SU-DHL-6 (cell line): Measurements from ENCODE around the gene CGB3.

Experiments
- H2AFZ ChIP-seq: fragments of 200-600 bp; sonication (generic); 2 replicates; pipeline ENCODE4 v1.6.1; 2014; ENCODE audit warnings: low read depth, mild to moderate bottlenecking, moderate library complexity, mixed read lengths, antibody characterized with exemption, low read length; ENCODE audit not compliant: severe bottlenecking
- H3F3A ChIP-seq: fragments of 200-600 bp; shearing (Covaris generic); 2 replicates; pipeline ENCODE4 v1.6.0; 2016; ENCODE audit warnings: antibody characterized with exemption, mild to moderate bottlenecking; ENCODE audit not compliant: insufficient read depth
- H3K27ac ChIP-seq: fragments of 200-600 bp; sonication (generic); 2 replicates; pipeline ENCODE4 v1.5.1; 2016; ENCODE audit warnings: low read depth, mild to moderate bottlenecking, low read length, moderate library complexity, mixed read lengths
- H3K27me3 ChIP-seq: fragments of 200-600 bp; sonication (generic), shearing (Covaris generic); 2 replicates; pipeline ENCODE4 v1.6.0; 2014; ENCODE audit warnings: mild to moderate bottlenecking, low read length
- H3K36me3 ChIP-seq: fragments of 200-600 bp; sonication (generic); 2 replicates; pipeline ENCODE4 v1.6.1; 2014; ENCODE audit warnings: mild to moderate bottlenecking, low read length, mixed read lengths
- H3K4me2 ChIP-seq: fragments of 300-600, 200-600 bp; shearing (Covaris generic), sonication (generic); 2 replicates; pipeline ENCODE4 v1.6.0; 2014; ENCODE audit warnings: low read length, low read depth, mild to moderate bottlenecking; ENCODE audit not compliant: poor library complexity, severe bottlenecking
- H3K4me3 ChIP-seq: fragments of 200-600 bp; sonication (generic); 2 replicates; pipeline ENCODE4 v1.5.1; 2014; ENCODE audit warnings: antibody characterized with exemption, low read length, mild to moderate bottlenecking, mixed read lengths; ENCODE audit not compliant: insufficient read depth, poor library complexity, severe bottlenecking
- H3K79me2 ChIP-seq: fragments of 200-600 bp; sonication (generic); 2 replicates; pipeline ENCODE4 v1.6.1; 2014; ENCODE audit warnings: mild to moderate bottlenecking, low read length, moderate library complexity; ENCODE audit not compliant: insufficient read depth
- H3K9ac ChIP-seq: fragments of 200-600 bp; sonication (generic); 2 replicates; pipeline ENCODE4 v1.7.0; 2014; ENCODE audit warnings: mild to moderate bottlenecking, low read length
- H3K9me2 ChIP-seq: fragments of 200-600 bp; sonication (generic); replicated peaks from 2 replicates; pipeline ENCODE4 v1.6.1; 2014; ENCODE audit warnings: low read length; ENCODE audit not compliant: insufficient read depth
- H3K9me3 ChIP-seq: fragments of 200-600 bp; sonication (generic); 2 replicates; pipeline ENCODE4 v1.6.1; 2014; ENCODE audit warnings: low read length, mixed read lengths; ENCODE audit not compliant: insufficient read depth
- H4K20me1 ChIP-seq: fragments of 200-600 bp; sonication (generic); 2 replicates; pipeline ENCODE4 v1.6.1; 2014; ENCODE audit warnings: low read depth, mild to moderate bottlenecking, antibody characterized with exemption, low read length, moderate library complexity, mixed read lengths
- EZH2phosphoT487 ChIP-seq: fragments of 200-600 bp; sonication (generic), shearing (Covaris generic); conservative IDR thresholded peaks from 2 replicates; pipeline ENCODE4 v1.6.1; 2018; ENCODE audit warnings: mild to moderate bottlenecking, antibody characterized with exemption, low read length, moderate library complexity, mixed read lengths
- TF ChIP-seq, protein P1 (sequence below): fragments of 200-600 bp; sonication (generic); IDR thresholded peaks from one replicate; pipeline ENCODE4 v1.5.1; 2017; ENCODE audit warnings: antibody characterized with exemption, mild to moderate bottlenecking, low read length, moderate library complexity; ENCODE audit not compliant: insufficient read depth, poor library complexity, severe bottlenecking

CGB3 gene

DNA sequence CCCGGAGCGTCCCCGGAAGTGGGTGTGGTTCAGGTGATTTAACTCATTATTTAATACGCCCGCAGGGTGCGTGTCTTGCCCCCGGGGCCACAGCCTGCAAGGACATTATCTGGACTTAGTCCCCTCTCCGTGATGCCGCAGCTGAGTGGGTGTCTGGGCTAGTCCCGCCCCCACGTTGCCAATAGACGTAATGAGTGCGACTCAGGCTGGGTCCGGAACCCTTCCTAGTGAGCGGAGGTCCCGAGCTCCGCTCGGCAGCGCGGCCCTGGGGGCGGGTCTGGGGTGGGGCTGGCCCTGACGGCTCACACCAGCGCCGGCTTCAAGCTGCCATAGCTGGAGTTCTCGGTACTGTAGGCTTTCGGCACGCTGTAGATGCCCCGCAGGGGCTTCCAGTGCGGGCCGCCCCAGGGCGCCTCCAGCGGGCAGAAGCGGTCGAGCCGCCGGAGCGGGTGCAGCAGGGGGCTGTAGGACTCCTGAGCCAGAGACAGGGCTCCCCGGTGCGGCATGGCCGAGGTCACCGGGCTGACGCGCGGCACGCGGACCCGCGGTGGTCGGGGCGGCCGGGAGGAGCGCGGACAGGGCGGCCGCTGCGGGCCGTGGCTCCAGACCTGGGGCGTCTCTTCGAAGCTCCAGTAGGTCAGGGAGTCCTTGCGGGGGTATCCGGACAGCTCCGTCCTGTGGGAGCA is 6.3 kb downstream of the CGB3 start:
- TF ChIP-seq, protein P1, sequence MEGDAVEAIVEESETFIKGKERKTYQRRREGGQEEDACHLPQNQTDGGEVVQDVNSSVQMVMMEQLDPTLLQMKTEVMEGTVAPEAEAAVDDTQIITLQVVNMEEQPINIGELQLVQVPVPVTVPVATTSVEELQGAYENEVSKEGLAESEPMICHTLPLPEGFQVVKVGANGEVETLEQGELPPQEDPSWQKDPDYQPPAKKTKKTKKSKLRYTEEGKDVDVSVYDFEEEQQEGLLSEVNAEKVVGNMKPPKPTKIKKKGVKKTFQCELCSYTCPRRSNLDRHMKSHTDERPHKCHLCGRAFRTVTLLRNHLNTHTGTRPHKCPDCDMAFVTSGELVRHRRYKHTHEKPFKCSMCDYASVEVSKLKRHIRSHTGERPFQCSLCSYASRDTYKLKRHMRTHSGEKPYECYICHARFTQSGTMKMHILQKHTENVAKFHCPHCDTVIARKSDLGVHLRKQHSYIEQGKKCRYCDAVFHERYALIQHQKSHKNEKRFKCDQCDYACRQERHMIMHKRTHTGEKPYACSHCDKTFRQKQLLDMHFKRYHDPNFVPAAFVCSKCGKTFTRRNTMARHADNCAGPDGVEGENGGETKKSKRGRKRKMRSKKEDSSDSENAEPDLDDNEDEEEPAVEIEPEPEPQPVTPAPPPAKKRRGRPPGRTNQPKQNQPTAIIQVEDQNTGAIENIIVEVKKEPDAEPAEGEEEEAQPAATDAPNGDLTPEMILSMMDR, result peak; percentile 33
- TF ChIP-seq EZH2phosphoT487, result no peak
- no peaks in the 10 kb centered on the region for H3K27me3 ChIP-seq
- H3K9me2 ChIP-seq, result no peaks in the 10 kb centered on the region
- no peak overlapping the region for H3K27ac ChIP-seq
- H3F3A ChIP-seq, result no peaks in the 10 kb centered on the region
- H3K9me3 ChIP-seq, result no peaks in the 10 kb centered on the region
- H2AFZ ChIP-seq, result no peak overlapping the region
- H3K79me2 ChIP-seq, result no peaks in the 10 kb centered on the region
- no peak overlapping the region for H3K4me3 ChIP-seq
- peak overlapping the region; percentile 48 for H3K4me2 ChIP-seq
- peak overlapping the region; percentile 32; the same call in 1 of the 2 replicates for H3K9ac ChIP-seq
- H3K36me3 ChIP-seq, result no peaks in the 10 kb centered on the region
- no peaks in the 10 kb centered on the region for H4K20me1 ChIP-seq

DNA sequence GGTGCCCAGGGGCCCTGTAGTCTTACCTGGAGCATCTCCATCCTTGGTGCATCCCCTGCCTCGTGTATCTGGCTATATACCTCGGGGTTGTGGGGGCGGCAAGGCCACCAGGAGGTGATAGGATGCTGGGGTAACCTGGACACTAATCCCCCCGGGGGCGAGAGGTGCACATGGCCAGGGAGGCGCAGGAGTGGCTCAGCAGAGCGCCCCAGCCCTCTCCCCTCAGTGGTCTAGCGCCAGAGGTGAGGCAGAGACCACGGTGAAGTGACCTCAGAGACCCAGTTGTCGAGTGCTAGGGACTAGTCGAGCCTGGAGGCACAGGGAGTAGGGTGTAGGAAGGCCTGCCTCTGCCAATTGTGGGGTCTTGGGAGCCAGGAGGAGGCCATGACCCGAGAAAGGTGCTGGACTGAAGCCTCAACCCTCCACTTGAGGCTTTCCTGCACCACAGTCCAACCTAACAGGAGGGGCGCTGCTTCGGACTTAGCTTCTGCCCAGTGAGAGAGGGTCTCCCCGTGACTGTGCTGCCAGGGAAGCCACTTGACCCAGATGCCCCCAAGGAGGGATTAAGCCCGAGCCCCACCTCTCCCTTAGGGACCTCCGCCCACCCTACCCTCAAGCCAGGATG is 7.0 kb downstream of the CGB3 start, which contains the start of gene LHB:
Gene LHB (minus strand): TSS at position 51 of the 625 bp plus-strand sequence. CDS start 10 bp downstream, at position 41.
- Histone ChIP-seq H3K9me3 (no peaks in the 10 kb centered on the region), H3K27ac (no peak within 1 kb of the TSS), H3K9me2 (no peaks in the 10 kb centered on the region), H3K4me2 (peak within 1 kb of the TSS; percentile 48), H3K9ac (peak within 1 kb of the TSS; percentile 32; the same call in 1 of the 2 replicates), H3K27me3 (no peaks in the 10 kb centered on the region), H3K4me3 (no peak within 1 kb of the TSS), H4K20me1 (no peaks in the 10 kb centered on the region), H3F3A (no peaks in the 10 kb centered on the region), H3K36me3 (no peaks in the 10 kb centered on the region), H3K79me2 (no peaks in the 10 kb centered on the region), H2AFZ (no peak within 1 kb of the TSS)
- no peak for TF ChIP-seq EZH2phosphoT487
- TF ChIP-seq, protein P1, result no peak

DNA sequence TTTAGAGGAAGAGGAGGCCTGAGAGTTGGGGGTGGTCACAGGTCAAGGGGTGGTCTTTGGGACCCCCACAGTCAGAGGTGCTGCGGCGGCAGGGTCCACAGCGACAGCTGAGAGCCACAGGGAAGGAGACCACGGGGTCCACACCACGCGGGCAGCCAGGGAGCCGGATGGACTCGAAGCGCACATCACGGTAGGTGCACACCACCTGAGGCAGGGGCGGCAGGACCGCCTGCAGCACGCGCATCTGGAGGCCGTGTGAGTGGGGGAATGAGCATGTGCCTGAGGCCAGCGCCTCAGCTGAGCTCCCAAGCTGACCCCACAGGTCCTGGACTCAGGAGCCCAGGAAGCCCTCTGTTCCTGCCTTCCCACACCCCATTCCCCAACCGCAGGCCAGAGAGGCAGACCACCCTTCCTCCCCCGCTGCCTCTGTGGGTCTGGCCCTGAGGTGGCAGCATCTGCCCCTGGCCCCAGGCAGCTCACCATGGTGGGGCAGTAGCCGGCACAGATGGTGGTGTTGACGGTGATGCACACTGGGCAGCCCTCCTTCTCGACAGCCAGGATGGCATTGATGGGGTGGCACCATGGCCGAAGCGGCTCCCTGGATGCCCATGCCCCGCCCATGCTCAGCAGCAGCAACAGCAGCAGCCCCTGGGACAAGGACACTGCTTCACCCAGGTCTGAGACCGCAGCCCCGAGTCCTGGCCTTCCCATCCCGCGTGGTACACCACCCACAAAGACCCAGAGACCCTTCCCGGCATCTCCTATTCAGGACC is 7.9 kb downstream of the CGB3 start:
- TF ChIP-seq, protein P1, result no peak
- no peak for TF ChIP-seq EZH2phosphoT487
- H3K79me2 ChIP-seq, result no peaks in the 10 kb centered on the region
- H3K27ac ChIP-seq, result no peak overlapping the region
- H3K9me3 ChIP-seq, result no peaks in the 10 kb centered on the region
- H3K4me3 ChIP-seq, result no peak overlapping the region
- H3K4me2 ChIP-seq, result no peak overlapping the region
- H3F3A ChIP-seq, result no peaks in the 10 kb centered on the region
- no peaks in the 10 kb centered on the region for H3K36me3 ChIP-seq
- H2AFZ ChIP-seq, result no peak overlapping the region
- no peaks in the 10 kb centered on the region for H4K20me1 ChIP-seq
- H3K9ac ChIP-seq, result no peak overlapping the region
- H3K9me2 ChIP-seq, result no peaks in the 10 kb centered on the region
- H3K27me3 ChIP-seq, result no peaks in the 10 kb centered on the region
